Measurements from ENCODE around the gene OSBPL2.

OSBPL2 gene

DNA sequence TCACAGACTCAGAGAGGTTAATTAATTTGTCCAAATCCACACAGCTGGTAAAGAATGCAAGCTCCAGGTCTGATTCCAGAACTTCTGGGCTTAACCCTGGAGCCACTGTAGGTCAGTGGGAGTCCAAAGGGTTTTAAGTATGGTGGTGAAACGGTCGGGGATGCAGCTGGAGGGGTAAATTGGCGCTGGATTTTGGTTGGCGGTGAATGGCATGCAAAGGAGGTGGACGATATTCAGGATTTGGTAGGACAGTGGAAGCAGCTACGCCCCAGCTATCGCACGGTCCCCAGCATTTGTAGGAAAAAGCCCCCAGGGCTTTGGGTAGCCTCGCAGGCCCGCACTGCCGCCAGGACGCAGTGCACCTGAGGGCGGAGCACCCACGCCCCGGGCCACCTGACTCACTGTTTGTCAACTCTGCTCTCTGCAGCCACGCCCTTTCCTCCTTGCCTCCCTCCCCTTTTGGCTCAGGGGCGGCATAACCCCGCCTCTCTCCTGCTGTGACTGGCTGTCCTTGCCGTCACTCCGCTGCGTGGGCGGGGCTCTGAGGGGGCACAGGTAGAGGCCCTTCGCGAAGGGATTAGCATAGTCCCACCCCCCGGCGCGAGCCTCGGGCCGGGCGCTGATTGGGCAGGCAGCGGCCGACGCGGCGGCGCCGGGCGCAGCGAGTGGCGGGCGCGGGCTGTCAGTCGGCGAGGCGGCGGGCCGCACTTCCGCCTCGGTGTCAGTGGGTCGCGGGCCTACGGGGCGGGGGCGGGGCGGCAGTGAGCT is at the start of gene OSBPL2:
TSS of gene OSBPL2 (plus strand) at position 721 of the 768 bp plus-strand sequence. CDS start 17,664 bp downstream, outside the sequence.
- peak; percentile 100 for DNase-seq

DNA sequence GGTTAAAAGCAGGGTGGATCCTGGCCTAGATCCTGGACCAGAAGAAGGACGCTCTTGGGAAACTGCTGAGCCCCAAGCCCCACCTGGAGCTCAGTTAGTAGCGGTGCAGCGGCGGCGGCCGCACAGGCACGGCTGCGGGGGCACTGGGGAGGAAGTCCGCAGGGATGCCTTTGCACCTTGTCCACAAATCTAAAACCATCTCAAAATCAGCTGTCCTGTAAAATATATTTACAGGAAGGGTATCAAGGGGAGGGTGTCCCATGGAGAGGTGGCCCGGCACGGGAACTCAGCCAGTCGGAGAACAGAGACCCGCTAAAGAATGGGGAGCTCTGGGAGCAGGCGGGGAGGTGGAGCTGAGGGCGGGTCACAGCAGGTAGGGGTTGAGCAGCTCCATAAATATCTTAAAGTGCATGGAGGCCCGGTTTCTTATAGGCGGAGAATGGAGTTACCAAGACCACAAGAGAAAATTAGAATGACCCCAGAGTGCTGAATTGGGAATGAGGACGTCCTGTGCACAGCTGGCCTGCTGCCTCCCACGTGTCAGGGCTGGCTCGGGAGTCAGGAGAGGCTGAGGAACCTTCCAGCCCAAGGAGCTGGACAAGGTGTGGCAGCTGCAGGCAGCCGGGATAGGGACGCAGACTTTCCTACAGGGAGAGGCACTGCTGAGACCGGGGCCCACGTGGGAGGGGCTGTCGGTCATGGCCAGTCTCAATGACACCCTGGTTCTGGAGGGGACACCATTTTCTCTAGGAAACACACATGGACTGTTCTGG is 47.5 kb upstream of the OSBPL2 start:
- no peak for DNase-seq

DNA sequence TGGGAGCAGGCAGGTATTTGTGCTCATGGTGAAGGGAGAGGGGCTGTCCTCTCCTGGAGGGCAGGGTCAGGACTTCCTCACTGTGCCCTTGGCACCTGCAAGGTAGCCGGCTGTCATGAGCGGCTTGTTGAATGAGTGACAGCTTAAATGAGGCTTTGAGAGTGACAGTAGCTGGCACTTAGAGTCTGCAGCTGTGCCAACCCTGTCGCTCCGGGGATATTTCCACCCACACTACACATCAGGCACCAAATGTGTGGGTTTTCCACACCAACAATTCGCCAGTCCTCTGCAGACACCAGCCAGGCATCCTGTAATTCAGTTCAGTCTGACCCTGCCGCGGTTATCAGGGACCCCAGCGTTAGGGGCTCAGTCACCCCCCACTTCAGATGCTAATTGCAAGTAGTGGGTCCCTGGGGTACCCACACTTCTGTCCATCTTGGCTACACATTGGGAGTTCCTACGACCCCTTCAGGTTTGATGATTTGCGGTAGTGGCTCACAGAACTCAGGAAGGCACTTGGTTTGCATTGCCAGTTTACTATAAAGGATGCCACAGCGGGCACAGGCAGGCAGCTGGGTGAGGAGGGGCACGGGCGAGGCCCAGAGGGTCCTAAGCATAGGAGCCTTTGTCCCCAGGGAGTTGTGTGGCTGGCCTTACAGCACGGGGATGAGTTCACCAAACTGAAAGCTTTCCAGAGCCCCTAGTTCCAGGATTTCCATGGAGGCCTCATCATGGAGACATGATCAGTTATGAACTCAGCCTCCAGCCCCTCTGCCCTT is 46.4 kb upstream of the OSBPL2 start:
- DNase-seq = no peak

DNA sequence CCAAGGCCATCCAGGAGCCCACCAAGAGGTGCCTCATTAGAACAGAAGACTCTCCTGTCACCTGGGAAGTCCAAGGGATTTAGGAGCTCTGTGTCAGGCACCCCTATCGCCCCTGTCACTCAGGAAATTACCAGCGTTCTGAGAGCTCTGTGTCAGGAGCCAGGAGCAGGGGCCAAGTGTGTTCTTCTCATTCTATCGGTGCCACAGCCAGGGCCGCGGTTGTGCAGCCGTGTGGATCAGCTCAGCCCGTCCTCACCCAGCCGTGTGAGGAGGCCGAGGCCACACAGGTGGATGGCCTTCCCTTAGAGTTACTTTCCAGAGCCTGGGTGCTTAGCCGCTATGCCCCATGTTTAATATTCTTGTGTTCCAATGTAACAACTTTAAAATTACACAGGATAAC is 45.7 kb upstream of the OSBPL2 start:
- DNase-seq = no peak

DNA sequence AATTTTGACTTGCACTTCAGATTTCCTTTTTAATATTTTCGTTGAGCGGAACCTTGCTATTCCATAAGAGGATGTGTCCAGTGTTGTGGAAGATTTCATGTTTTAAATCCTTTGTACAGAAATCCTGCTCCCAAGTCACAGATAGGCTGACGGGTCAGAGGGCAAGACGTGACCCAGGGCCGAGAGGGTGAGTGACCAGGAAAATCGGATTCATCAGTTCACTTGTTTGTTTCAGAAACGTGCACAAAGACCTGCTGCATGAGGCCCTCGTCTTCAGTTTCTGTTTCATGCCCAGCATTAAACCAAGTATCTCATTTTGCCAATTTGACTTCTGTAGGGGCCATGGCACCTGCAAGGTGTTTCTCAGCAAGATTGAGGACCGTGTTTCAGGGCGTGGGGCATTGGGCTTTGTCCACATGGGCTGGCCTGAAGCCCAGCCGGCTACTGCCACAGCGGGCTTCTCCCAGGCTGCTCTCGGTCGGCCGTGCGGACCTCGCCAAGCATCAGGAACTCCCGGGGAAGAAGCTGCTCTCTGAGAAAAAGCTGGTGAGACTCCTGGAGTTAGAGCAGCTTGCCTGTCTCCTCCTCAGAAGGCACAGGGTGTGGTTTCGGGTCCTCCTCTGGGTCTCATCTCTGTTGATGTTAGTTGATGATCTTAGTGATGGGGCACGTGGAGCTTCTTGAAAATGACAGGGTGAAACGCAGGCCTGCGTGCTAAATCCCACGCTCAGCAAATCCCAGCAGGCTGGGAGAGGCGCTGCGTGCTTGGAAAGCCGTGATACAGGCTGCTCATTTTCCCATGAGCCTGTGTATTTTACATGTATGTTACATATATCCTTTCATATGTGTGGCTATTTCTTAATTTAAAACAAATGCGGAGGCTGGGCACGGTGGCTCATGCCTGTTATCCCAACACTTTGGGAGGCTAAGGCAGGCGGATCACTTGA is 45.0 kb upstream of the OSBPL2 start:
- DNase-seq = no peak

DNA sequence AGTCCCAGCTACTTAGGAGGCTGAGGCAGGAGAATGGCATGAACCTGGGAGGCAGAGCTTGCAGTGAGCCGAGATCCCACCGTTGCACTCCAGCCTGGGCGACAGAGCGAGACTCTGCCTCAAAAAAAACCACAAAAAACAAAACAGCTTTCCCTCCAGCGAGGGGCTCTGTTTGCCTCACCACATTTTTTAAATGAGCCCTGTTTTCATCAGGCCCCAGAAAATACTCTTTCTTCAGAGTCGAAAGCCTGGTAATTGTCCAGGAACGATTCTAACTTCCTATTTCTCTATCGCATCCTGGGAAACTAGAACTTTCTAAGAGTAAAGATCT is 43.3 kb upstream of the OSBPL2 start:
- no peak for DNase-seq

DNA sequence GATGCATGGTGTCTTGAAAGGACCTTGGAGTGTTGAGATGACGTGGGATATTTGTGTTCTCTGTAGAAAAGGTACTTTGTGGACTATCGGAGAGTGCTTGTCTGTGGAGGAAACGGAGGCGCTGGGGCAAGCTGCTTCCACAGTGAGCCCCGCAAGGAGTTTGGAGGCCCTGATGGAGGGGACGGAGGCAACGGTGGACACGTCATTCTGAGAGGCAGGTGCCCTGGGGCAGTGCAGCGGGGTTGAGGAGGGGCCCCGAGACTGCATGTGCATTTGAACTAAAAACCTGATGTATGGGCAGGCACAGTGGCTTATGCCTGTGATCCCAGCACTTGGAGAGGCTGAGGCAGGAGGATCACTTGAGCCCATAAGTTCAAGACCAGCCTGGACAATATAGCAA is 42.6 kb upstream of the OSBPL2 start:
- DNase-seq = no peak

DNA sequence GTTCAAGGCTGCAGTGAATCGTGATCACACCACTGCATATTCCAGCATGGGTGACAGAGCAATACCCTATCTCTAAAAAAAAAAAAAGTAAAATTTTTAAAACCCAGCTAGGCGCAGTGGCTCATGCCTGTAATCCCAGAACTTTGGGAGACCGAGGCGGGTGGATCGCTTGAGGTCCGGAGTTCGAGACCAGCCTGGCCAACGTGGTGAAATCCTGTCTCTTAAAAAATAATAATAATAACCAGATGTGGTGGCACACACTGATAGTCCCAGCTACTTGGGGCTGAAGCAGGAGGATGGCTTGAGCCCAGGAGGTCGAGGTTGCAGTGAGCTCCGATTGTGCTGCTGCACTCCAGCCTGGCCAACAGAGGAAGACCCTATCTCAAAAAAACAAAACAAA is 42.0 kb upstream of the OSBPL2 start:
- no peak for DNase-seq

DNA sequence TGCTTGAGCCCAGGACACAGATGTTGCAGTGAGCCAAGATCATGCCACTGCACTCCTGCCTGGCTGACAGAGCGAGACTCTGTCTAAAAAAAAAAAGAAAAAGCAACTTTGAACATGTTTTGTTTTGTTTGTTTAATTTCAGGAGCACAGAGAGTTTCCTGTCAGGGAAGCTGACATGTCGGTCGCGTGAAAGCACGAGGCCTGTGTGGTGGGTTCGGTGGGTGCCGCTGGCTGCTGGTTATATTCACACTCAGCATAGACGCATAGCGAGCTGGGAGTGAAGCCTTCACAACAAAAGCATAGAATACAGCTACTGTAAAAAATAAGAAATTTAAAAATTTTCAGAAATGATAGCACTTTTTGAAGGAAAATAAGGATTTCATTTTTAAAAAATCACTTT is 41.0 kb upstream of the OSBPL2 start:
- DNase-seq = no peak

DNA sequence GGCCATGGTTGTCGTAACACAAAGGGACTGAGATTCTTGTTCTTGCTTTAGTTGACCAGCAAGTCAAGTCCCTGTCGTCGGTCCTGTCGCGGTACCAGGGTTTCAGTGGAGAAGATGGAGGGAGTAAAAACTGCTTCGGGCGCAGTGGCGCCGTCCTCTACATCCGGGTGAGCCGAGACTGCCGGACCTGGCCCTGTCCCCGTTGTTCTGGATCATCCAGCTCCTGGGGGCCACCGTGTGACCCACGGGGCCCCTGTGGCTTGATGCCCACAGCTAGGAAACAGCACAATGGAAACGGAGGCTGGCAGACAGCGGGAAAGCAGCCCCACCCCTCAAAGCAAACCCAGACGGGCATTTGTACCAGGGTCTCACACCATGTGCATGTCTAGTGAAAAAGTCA is 40.5 kb upstream of the OSBPL2 start:
- no peak for DNase-seq

DNA sequence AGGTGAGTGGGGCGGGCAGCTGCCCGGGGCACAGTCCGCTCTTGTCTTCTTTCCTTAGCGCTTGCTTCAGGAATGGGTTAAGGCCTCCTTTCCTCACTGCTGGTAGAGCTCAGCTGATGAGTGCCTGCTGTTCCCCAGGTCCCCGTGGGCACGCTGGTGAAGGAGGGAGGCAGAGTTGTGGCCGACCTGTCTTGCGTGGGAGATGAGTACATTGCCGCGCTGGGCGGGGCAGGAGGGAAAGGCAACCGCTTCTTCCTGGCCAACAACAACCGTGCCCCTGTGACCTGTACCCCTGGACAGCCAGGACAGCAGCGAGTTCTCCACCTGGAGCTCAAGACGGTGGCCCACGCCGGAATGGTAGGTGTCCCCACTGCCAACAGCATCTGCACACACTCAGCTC is 39.8 kb upstream of the OSBPL2 start:
- no peak for DNase-seq

DNA sequence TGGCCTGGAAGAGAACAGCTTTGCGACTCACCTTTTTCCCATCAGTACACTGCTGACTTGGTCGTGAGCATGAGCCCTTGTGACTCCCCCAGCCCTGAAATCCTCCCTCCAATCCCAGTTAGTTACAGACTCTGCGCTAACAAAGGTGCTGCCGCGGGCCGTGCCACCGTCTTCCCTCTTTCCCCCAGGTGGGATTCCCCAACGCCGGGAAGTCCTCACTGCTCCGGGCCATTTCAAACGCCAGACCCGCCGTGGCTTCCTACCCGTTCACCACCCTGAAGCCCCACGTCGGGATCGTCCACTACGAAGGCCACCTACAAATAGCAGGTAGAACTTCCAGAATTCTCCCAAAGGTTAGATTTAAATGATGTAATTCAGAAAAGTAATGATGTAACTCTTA is 39.4 kb upstream of the OSBPL2 start:
- DNase-seq = no peak

DNA sequence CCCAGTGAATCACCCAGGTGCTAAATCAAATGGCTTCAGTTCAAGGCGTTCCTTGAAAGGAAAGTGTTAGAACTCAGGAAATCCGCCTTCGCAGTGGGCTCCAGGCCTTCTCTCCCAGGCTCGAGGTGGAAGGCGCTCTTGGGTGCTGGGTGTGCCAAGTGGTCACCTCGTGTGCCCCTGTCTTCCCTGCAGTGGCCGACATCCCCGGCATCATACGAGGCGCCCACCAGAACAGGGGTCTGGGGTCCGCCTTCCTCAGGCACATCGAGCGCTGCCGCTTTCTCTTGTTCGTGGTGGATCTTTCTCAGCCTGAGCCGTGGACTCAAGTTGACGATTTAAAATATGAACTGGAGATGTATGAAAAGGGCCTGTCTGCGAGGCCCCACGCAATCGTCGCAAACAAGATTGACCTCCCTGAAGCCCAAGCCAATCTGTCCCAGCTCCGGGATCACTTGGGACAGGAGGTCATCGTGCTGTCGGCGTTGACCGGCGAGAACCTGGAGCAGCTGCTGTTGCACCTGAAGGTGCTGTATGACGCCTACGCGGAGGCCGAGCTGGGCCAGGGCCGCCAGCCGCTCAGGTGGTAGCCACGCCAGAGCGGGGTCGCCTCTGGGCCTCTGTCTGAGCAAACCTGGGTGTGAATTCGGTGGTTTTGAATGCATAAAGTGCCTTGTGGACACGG is 37.7 kb upstream of the OSBPL2 start:
- no peak for DNase-seq

DNA sequence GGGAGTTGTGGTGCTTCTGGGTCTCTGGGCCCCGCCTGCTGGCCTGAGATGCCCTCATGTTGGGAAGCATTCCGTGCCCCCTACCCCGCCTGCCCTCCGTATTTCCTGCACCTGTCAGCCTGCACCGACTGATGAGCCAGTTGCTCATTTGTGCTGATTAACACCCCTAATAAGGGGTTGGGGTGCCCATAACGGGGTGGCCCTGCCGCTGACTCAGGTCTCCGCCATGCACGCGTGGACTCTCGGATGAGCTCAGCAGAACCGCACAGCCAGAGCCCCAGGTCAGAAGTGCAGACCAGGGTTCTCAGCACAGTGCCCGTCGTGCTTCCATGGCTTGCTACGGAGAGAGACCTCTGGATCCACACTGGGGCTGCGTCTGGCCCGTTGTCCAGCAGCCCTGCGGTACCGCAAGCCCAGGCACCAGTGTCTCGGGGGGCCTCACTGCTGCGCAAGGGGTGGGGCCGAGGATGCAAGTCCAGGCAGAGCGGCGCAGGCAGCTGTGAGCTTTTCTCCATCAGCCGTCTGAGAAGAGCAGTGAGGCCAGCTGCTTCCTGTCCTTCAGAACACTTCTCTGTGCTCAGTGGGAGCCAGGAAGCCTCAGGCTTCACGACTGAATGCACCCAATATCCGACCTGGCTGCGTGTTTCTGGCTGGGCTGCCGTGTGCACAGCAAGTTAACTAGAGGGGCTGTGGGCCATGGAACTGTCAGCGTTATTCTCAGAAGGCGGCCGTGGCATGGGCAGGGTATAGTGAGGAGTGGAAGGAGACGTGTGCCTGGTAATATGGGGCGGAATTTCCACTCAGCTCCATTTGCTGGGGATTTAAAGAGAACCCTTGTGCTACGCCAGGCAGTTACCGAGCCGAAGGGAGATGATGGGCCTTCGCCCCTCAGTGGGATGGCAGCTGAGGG is 36.9 kb upstream of the OSBPL2 start:
- DNase-seq = no peak

DNA sequence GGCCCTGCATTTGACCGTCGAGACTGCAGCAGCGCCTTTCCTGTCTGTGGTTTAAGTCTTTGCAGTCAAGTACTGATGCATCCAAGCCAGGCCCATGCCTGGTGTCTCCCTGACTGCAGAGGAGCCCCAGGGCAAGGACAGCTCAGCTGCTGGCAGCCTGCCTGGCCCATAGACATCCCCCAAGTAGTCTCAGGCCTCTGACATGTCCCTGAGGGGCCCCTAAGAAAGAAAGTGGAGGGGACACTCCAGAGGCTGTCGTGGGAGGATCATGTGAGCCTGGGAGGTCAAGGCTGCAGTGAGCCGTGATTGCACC is 36.3 kb upstream of the OSBPL2 start:
- no peak for DNase-seq

DNA sequence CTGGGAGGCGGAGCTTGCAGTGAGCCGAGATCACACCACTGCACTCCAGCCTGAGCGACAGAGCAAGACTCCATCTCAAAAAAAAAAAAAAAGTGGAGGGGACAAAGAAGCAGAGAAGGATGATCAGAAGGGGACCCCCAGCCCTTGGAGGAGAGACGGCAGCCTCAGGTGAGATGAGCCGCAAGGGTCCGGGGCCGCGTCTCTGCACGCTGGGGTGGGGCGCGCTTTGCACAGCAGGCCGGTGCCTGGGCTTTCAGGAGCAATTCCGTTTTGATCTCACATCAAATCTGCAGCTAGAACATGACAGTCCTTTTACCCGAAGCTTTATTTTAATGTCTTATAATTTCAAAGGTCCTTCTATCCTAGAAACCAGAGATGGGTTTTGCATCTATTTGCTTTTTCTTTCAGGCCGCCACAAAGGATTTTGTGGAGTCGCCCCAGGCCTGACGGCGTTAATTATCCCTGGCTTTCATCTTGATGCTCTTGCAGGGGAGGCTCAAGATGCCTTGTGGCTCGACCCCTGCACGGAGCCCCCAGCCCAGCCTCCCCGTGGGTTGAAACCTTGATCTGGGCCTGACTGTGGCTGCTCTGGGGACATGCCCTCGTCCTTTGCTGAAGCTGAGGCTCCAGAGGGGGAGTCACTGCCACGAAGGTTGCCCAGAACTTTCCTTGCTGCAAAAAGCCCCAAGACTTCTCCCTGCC is 35.5 kb upstream of the OSBPL2 start:
- no peak for DNase-seq

DNA sequence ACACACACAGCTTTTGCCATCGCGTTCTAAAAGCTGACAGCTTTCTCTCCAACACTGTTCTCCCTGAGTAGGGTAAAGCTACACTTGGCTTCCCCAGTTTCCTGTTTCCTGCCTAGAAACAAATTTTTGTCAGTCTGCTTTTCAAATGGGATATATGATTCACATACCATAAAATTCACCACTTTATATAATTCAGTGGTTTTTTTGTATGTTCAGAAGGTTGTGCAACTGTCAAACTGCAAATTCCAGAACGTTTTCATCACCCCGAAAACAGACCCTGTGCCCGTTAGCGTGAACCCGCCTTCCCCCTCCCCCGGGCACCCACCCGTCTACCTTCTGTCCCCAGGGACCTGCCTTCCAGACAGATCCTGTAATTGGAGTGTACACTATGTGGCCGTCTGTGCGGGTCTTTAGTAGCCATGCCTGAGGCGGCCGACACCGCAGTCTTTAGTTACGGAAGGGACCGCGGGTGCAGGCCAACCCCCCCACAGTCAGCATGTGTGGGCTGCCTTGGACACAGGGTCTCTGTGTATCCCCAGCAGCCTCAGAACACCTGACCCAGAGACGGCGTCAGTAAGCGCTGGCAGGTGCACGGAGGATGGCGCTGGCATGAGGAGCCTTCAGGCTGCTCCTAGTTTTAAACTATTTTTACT is 34.8 kb upstream of the OSBPL2 start:
- no peak for DNase-seq

DNA sequence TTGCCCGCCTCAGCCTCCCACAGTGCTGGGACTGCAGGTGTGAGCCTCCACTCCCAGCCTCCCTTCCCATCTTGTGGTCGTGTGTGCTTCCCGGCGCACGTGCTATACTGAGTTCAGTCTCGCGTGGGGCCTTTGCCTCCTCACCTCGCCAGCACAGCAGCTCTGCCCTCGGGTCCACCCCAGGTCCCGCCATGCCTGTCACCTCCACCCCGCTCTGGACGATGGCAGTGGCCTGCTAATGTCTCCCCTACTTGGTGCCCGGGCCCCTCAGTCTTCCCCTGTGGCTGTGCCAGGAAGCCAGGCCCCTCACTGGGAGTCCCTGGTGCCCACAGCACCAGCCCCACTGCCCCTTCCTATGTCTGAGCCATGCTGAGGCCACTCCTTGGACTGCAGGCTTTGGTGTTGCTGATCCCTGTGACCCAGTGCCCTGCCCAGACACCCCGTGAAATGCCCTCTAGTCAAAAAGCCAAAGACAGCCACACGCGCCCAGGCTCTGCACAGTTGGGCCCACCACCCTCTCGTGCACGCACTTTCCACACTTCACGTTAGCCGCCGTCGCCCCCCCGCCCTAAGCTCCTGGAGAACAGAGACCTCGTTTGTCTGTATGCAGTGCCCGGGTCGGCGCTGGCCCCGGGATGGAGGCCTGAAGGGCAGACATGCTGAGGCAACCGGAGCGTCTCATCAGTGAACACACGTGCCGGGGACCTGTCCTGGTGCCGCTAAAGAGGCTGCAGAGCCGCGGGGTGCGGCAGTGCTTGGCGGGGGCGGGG is 32.5 kb upstream of the OSBPL2 start:
- no peak for DNase-seq

DNA sequence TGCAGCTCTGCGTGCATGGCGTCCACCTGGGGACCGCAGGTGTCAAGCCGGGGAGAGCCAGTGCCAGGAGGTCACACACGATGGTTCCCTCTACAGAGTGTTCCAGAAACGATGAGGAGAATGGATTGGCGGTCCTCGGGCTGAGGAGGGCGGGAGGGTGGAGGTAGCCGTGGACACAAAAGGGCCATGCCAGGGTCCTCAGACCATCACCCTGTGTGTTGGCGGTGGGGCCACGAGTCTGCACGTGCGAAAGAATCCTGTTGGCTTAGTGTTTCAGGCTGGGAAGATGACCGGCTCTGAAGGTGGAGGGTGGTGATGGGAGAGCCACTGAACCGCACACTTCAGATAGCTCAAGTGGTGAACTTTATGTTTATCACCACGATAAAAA is 31.9 kb upstream of the OSBPL2 start:
- no peak for DNase-seq

Data from activated CD4-positive, alpha-beta T cell treated with anti-CD3 and anti-CD28 coated beads for 48 hours (primary cell).